Panc1 (cell line): ENCODE data around the gene TIRAP. TPM values are rescaled to one million over a fixed set of nuclear protein-coding genes. Genes with fewer than 3 reads are reported as not detected.

Experiments used
- ATAC-seq: fragments of 200-7000 bp; cut with Tn5 transposase; 2 replicates; pipeline ENCODE4 v1.9.1; 2020; ENCODE audit warnings: mild to moderate bottlenecking, moderate library complexity
- BruUV-seq: library from RNA; stranded (reverse); fragments of 400-500 nt; replicated peaks from 2 replicates; lab custom pipeline; 2021; lab: Mats Ljungman, UMichigan
- CTCF ChIA-PET: fragments of 300-600 bp; sonication (Branson Sonifier 250); formaldehyde crosslinking; loops from one replicate; lab custom pipeline; 2022; ENCODE audit warnings: antibody characterized with exemption; lab: Charles Lee
- POLR2A ChIA-PET: fragments of 300-600 bp; sonication (Branson Sonifier 250); formaldehyde crosslinking; loops from one replicate; lab custom pipeline; 2022; ENCODE audit warnings: antibody characterized with exemption; lab: Charles Lee
- DNase-seq: peaks from one replicate; pipeline ENCODE4 v3.0.0-alpha.2; 2010; ENCODE audit warnings: low read depth, low spot score
- H3K27ac ChIP-seq: 2 replicates; pipeline ENCODE4 v1.5.1; 2011; ENCODE audit warnings: mild to moderate bottlenecking, low read length, inconsistent platforms
- H3K27me3 ChIP-seq: fragments of 200-500 bp; sonication (Bioruptor generic); 2 replicates; pipeline ENCODE4 v1.6.0; 2014; ENCODE audit warnings: low read length, inconsistent platforms; ENCODE audit not compliant: control insufficient read depth, insufficient read depth
- H3K36me3 ChIP-seq: fragments of 200-500 bp; sonication (Bioruptor generic); 2 replicates; pipeline ENCODE4 v1.5.1; 2014; ENCODE audit warnings: inconsistent platforms, mild to moderate bottlenecking, low read length, moderate library complexity; ENCODE audit not compliant: control insufficient read depth, insufficient read depth
- H3K4me1 ChIP-seq: 2 replicates; pipeline ENCODE4 v1.5.1; 2011; ENCODE audit warnings: inconsistent platforms, mild to moderate bottlenecking, low read length, moderate library complexity; ENCODE audit not compliant: control insufficient read depth, insufficient read depth
- H3K4me3 ChIP-seq, 2 experiments: 2 replicates each; pipeline ENCODE4 v1.5.1; 2011 to 2012; ENCODE audit warnings: low read depth in 2 of 2, low read length in 2 of 2, mild to moderate bottlenecking in 2 of 2, inconsistent platforms in 1 of 2, moderate library complexity in 1 of 2
- H3K9me3 ChIP-seq: fragments of 200-500 bp; sonication (Bioruptor generic); 2 replicates; pipeline ENCODE4 v1.5.1; 2014; ENCODE audit warnings: low read depth, mild to moderate bottlenecking, inconsistent platforms, low read length, moderate library complexity; ENCODE audit not compliant: control insufficient read depth, insufficient read depth
- CTCF ChIP-seq: fragments of 450-650 bp; IDR thresholded peaks from 2 replicates; pipeline ENCODE4 v1.5.1; 2017; ENCODE audit warnings: mild to moderate bottlenecking
- POLR2AphosphoS5 ChIP-seq: IDR thresholded peaks from 2 replicates; pipeline ENCODE4 v1.6.1; 2012; ENCODE audit warnings: mild to moderate bottlenecking, low read depth, low read length, moderate library complexity
- SIN3A ChIP-seq: IDR thresholded peaks from 2 replicates; pipeline ENCODE4 v1.6.1; 2012; ENCODE audit warnings: low read depth, mild to moderate bottlenecking, low read length, moderate library complexity, borderline replicate concordance; ENCODE audit not compliant: insufficient read depth
- TCF7L2 ChIP-seq: IDR thresholded peaks from 2 replicates; pipeline ENCODE4 v1.6.1; 2011; ENCODE audit warnings: mild to moderate bottlenecking, low read depth, low read length, inconsistent platforms
- in situ Hi-C: cut with HindIII; loops from 2 replicates; pipeline ENCODE4 v1.10.0; 2016; ENCODE audit warnings: low sequenced_read_pairs, low pct_unique_long_range_greater_than_20kb
- intact Hi-C: fragments of 100-400 bp; cut with micrococcal nuclease; formaldehyde crosslinking; loops from one replicate; pipeline ENCODE4 v1.10.0; 2022; ENCODE audit not compliant: unreplicated experiment
- total RNA-seq: library from RNA; stranded (reverse); gene quantifications from one replicate; pipeline ENCODE4 v1.2.1, GENCODE V29; 2021; ENCODE audit not compliant: unreplicated experiment
- TF ChIP-seq, protein P1 (sequence below), 2 experiments: IDR thresholded peaks; 2 replicates each; pipeline ENCODE4 v1.6.1; 2011 to 2012; ENCODE audit warnings: low read depth in 2 of 2, control low read depth in 1 of 2, low read length in 1 of 2, mild to moderate bottlenecking in 1 of 2, moderate library complexity in 1 of 2; ENCODE audit not compliant: insufficient read depth in 1 of 2

Gene TIRAP
- total RNA-seq, 1 experiment from 2014 or later = 19.3 TPM

DNA sequence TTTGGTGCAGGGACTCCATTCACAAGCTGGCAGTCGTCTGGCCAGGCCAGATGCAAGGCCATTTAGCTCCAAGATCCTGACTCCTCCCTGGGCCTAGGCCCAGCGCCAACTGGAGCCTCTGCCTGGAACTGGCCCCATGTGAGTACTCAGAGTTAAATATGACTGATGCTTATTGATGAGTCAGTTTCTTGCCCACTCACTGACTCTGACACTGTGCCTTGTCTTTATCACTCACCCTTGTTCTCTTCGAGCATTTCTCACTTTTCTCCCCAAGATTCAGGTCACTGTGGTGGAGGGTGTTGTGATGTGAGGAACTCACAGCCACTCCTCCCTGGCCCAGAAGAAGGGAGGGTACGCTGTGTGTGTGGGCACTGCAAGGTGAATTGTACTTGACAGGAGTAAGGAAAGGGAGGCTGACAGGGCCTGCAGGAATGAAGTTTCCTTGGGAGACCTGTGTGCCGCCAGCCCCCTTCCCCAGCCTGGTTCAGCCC lies 49.4 kb downstream of the TIRAP start:
- no peaks in the 10 kb centered on the region; the same call in 1 of the 2 replicates for H3K36me3 ChIP-seq
- no peaks in the 10 kb centered on the region; the same call in 1 of the 2 replicates for H3K4me1 ChIP-seq
- H3K9me3 ChIP-seq = no peaks in the 10 kb centered on the region
- ChIA-PET POLR2A (no interaction called here), CTCF (no interaction called here)
- H3K27me3 ChIP-seq = no peaks in the 10 kb centered on the region
- in situ Hi-C loops (no loop called here), intact Hi-C loops (no loop called here)
- H3K27ac ChIP-seq = no peak overlapping the region
- ATAC-seq (peak; percentile 20; the same call in 1 of the 2 replicates), DNase-seq (no peak)
- BruUV-seq = no TSS peak
- no peak for TF ChIP-seq POLR2AphosphoS5
- TF ChIP-seq TCF7L2 = no peak
- no peak for TF ChIP-seq CTCF
- TF ChIP-seq, protein P1, sequence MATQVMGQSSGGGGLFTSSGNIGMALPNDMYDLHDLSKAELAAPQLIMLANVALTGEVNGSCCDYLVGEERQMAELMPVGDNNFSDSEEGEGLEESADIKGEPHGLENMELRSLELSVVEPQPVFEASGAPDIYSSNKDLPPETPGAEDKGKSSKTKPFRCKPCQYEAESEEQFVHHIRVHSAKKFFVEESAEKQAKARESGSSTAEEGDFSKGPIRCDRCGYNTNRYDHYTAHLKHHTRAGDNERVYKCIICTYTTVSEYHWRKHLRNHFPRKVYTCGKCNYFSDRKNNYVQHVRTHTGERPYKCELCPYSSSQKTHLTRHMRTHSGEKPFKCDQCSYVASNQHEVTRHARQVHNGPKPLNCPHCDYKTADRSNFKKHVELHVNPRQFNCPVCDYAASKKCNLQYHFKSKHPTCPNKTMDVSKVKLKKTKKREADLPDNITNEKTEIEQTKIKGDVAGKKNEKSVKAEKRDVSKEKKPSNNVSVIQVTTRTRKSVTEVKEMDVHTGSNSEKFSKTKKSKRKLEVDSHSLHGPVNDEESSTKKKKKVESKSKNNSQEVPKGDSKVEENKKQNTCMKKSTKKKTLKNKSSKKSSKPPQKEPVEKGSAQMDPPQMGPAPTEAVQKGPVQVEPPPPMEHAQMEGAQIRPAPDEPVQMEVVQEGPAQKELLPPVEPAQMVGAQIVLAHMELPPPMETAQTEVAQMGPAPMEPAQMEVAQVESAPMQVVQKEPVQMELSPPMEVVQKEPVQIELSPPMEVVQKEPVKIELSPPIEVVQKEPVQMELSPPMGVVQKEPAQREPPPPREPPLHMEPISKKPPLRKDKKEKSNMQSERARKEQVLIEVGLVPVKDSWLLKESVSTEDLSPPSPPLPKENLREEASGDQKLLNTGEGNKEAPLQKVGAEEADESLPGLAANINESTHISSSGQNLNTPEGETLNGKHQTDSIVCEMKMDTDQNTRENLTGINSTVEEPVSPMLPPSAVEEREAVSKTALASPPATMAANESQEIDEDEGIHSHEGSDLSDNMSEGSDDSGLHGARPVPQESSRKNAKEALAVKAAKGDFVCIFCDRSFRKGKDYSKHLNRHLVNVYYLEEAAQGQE (IDR thresholded peaks at IDR 0.05; ENCODE audit: insufficient read depth in 1 of 2, low read depth in 2 of 2, low read length in 1 of 2) = no peak
- no peak for TF ChIP-seq SIN3A
- H3K4me3 ChIP-seq = no peak overlapping the region

DNA sequence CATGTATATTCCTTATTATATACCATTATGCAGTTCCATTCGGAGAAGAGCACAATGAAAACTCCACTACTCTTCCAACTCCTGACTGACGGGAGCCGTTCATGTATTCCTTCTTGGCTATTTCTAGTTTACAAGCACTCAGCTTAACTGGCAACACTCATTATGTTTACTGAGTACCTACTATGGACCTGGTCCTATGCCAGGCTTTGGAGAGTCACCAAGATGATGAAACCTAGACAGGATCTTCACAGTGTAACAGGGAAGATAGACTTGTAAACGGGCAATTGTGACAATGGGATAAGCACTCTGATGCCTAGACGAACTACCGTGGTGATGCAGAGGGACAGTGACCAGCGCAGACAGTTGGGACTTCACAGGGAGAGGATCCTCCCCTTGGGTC lies 50.2 kb downstream of the TIRAP start:
- no peaks in the 10 kb centered on the region; the same call in 1 of the 2 replicates for H3K36me3 ChIP-seq

More for the DNA sequence above, 50.2 kb downstream of the TIRAP start:
- no peak for ATAC-seq
- no peaks in the 10 kb centered on the region for H3K9me3 ChIP-seq
- H3K27ac ChIP-seq = no peak overlapping the region
- POLR2A ChIA-PET = no interaction called here
- no peaks in the 10 kb centered on the region; the same call in 1 of the 2 replicates for H3K4me1 ChIP-seq
- H3K27me3 ChIP-seq = no peaks in the 10 kb centered on the region
- TF ChIP-seq, protein P1 (IDR thresholded peaks at IDR 0.05; ENCODE audit: insufficient read depth in 1 of 2, low read depth in 2 of 2, low read length in 1 of 2) = no peak
- TF ChIP-seq CTCF (no peak), SIN3A (no peak), TCF7L2 (no peak)
- in situ Hi-C loops (no loop called here), intact Hi-C loops (no loop called here)
- no peak for DNase-seq
- CTCF ChIA-PET = no interaction called here
- BruUV-seq = no TSS peak
- H3K4me3 ChIP-seq = no peak overlapping the region
